ENCODE measurements around the gene NDRG4.

Gene NDRG4

DNA sequence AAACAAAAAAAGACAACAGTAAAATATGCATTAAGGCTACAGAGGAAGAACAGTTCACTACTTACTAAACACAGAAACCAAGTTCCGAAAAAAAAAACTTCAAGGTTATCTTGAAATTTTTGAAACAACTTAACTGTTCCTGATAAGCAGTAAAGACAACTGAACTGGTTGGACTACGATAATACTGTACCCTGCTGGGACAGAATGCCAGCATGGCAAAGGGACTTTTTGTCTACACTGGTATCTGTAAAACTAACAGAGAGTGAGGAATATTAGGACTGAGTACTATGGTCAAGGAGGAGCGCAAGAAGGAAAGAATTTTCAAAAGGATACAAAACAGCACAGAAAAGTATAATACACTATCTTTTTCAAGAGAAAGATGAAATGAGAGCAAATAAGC is 35.2 kb downstream of the NDRG4 start:
- Histone ChIP-seq H3K27me3 (no peaks in the 10 kb centered on the region), H3K4me2 (no peak overlapping the region), H3K36me3 (peaks cover 99 to 100% (median 100%) of the 10 kb centered on the region in 11 experiments), H3K4me3 (no peak overlapping the region), H4K20me1 (peaks cover 13 to 99% (median 83%) of the 10 kb centered on the region in 11 experiments; a peak in 21 of 22 replicates), H3K9me3 (replicated peaks in 1 of 11) (no peaks in the 10 kb centered on the region), H3K9ac (no peak overlapping the region), H3K27ac (no peak overlapping the region), H3K4me1 (no peaks in the 10 kb centered on the region)
- TF ChIP-seq Cebpa-rat (IDR thresholded peaks at IDR 0.05) = no peak

DNA sequence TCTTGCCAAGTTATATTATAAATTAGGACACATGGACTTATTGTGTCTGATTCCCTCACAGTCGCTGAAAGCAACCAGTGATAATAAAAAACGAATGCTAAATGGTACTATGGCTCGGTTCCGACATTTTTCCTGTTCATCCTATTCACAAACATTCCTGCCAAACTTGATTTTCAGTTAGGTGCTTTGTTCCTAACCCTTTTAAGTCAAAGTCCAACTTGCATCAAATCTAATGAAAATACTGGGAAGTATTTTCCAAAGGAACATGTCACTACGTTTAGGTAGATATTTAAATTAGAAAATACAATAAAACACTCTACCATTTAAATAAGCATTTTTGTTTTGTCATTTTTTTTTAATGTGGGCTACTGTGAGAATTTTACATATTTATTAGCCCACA is 36.3 kb downstream of the NDRG4 start:
- peaks cover 99 to 100% (median 100%) of the 10 kb centered on the region in 11 experiments for H3K36me3 ChIP-seq
- H3K9me3 ChIP-seq (replicated peaks in 1 of 11) = no peaks in the 10 kb centered on the region
- no peak overlapping the region for H3K27ac ChIP-seq
- H3K4me1 ChIP-seq = no peaks in the 10 kb centered on the region
- no peak for TF ChIP-seq Cebpa-rat (IDR thresholded peaks at IDR 0.05)
- no peak overlapping the region for H3K9ac ChIP-seq
- no peak overlapping the region for H3K4me3 ChIP-seq
- H3K27me3 ChIP-seq = no peaks in the 10 kb centered on the region
- peaks cover 13 to 99% (median 74%) of the 10 kb centered on the region in 11 experiments; a peak in 21 of 22 replicates for H4K20me1 ChIP-seq
- H3K4me2 ChIP-seq = no peak overlapping the region

DNA sequence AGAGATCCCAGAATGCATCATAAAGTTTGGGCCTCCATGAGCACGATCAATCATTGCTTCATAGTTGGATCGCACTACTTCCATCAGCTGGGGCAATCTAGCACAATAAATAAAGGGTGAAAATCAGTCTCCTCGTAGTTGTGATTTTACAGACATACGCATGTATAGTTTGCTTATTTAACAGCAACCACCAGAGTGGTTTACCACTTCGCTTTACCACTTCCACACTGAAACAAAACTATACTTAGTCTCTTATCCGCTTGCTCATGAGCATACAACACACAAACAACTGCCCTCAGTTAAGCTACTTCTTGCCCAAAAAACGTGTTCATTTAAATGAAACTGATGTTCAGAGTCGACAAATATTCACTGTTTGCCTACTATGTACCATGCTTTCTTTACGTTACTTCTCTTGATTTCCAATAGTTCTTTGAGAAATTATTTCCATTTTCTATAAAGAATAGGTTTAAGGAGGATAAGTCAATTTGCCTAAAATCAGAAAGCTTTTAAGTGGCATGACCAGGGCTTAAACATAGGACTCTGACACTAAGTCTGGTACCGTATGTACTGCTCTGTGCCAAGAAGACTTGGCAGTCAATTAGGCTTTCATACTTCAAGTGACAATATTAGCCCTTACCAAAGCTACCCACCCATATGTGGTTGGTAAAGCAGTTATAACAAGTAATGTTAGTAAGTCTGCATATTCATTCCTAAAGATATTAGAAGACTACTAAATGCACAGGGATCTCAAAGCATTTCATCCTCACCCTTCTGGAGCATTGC is 37.4 kb downstream of the NDRG4 start:
- no peak overlapping the region for H3K9ac ChIP-seq
- H3K4me1 ChIP-seq = no peaks in the 10 kb centered on the region
- no peaks in the 10 kb centered on the region for H3K9me3 ChIP-seq (replicated peaks in 1 of 11)
- H3K27ac ChIP-seq = no peak overlapping the region
- TF ChIP-seq Cebpa-rat (IDR thresholded peaks at IDR 0.05) = no peak
- peaks cover 99 to 100% (median 100%) of the 10 kb centered on the region in 11 experiments for H3K36me3 ChIP-seq
- no peak overlapping the region for H3K4me3 ChIP-seq
- no peak overlapping the region for H3K4me2 ChIP-seq
- H3K27me3 ChIP-seq = no peaks in the 10 kb centered on the region
- peaks cover 17 to 99% (median 66%) of the 10 kb centered on the region in 11 experiments; a peak in 21 of 22 replicates for H4K20me1 ChIP-seq

DNA sequence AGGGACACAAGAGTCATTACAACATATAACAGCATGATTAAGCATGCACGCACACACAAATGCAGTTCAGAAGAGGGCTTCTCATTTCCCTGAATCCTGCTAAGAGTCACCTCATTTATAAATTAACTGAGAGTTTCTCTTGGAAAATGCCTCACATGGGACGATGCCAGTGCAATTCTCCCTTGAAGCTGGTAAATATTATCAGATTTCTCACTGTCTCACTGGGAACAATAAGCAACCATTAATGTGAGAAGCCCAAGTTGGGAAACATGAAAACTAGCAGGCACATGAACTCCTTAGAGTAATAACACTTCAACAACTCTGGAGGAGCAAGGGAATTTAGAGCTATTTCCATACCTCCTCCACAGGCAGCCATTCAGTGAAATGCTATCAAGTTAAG is 41.8 kb downstream of the NDRG4 start:
- H3K9ac ChIP-seq = no peak overlapping the region

DNA sequence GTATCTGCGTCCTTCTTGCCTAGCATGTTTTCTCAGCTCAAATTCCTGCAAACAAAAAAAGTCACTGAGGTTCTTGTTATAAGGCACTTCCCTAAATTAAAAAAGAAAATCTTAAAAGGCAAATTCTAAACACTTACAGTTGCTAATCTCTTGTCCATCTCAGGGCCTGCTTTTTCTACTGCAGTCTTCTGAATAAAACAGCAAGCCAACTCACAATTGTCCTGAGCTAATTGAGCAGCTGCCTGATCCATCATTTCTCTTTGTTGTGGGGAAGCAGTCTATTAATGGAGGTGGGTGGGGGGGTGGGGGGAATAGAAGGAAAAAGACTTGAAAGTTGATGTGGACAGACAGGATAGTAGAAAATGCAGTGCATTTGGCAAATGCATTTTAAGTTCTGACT is 42.3 kb downstream of the NDRG4 start:
- Histone ChIP-seq H3K9ac (no peak overlapping the region), H4K20me1 (peaks cover 8 to 99% (median 60%) of the 10 kb centered on the region in 11 experiments; a peak in 18 of 22 replicates), H3K36me3 (peaks cover 98 to 100% (median 99%) of the 10 kb centered on the region in 11 experiments), H3K27me3 (no peaks in the 10 kb centered on the region), H3K9me3 (replicated peaks in 1 of 11) (no peaks in the 10 kb centered on the region), H3K4me1 (no peaks in the 10 kb centered on the region), H3K4me2 (no peak overlapping the region), H3K27ac (no peak overlapping the region), H3K4me3 (no peak overlapping the region)
- no peak for TF ChIP-seq Cebpa-rat (IDR thresholded peaks at IDR 0.05)

More for the DNA sequence above, 41.8 kb downstream of the NDRG4 start:
- Histone ChIP-seq H3K4me2 (no peak overlapping the region), H3K4me3 (no peak overlapping the region), H3K36me3 (peaks cover 98 to 100% (median 99%) of the 10 kb centered on the region in 11 experiments), H3K27me3 (no peaks in the 10 kb centered on the region), H3K27ac (no peak overlapping the region), H4K20me1 (peaks cover 8 to 99% (median 61%) of the 10 kb centered on the region in 11 experiments; a peak in 18 of 22 replicates), H3K4me1 (no peaks in the 10 kb centered on the region), H3K9me3 (replicated peaks in 1 of 11) (no peaks in the 10 kb centered on the region)
- TF ChIP-seq Cebpa-rat (IDR thresholded peaks at IDR 0.05) = no peak

DNA sequence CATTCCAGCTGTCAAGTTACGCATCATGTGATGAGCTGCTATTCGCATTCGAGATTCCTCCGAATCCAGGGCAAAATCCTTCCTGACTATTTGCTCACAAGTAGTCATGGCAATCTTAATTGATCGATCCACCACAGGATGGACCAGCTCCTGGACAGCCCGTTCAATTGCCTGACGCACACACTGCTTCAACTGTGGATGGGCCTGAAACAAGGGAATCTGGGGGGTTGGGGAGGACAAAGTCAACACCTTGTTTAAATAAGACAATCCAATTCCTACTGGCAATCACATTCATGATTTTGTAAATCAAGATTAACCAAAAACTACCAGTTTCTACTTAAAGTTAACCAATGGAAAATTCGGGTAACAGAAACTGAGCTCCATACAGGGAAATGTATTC is 43.7 kb downstream of the NDRG4 start:
- TF ChIP-seq Cebpa-rat (IDR thresholded peaks at IDR 0.05) = no peak
- Histone ChIP-seq H3K27ac (no peak overlapping the region), H4K20me1 (peaks cover 15 to 99% (median 64%) of the 10 kb centered on the region in 11 experiments; a peak in 19 of 22 replicates), H3K4me3 (no peak overlapping the region), H3K4me2 (no peak overlapping the region), H3K27me3 (no peaks in the 10 kb centered on the region), H3K4me1 (no peaks in the 10 kb centered on the region), H3K9ac (no peak overlapping the region), H3K9me3 (replicated peaks in 1 of 11) (no peaks in the 10 kb centered on the region), H3K36me3 (peaks cover 98 to 100% (median 99%) of the 10 kb centered on the region in 11 experiments)

DNA sequence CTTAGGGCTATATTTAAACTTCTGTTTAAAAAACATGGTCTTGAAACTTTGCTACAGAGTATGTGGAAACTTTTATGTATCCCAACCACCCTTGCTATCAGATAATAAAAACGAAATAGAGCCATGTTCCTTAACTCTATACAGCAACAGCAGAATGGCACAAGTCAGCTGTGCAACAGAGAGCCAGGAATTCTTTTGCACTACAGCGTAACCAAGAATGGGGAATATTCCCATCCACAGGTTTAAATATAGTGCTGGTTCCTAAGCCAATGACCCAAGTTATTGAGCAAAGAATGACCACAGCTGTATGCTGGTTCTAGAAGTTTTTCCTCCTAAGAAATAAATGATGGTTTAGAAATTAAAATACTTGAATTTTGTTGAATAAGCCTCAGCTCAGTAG is 48.4 kb downstream of the NDRG4 start:
- H3K4me3 ChIP-seq = no peak overlapping the region
- H3K27me3 ChIP-seq = no peaks in the 10 kb centered on the region
- H3K4me1 ChIP-seq = no peaks in the 10 kb centered on the region
- no peaks in the 10 kb centered on the region for H3K9me3 ChIP-seq (replicated peaks in 1 of 11)
- no peak for TF ChIP-seq Cebpa-rat (IDR thresholded peaks at IDR 0.05)
- peaks cover 100% of the 10 kb centered on the region in 11 experiments for H3K36me3 ChIP-seq
- no peak overlapping the region for H3K4me2 ChIP-seq
- no peak overlapping the region for H3K9ac ChIP-seq
- peaks cover 22 to 99% (median 79%) of the 10 kb centered on the region in 11 experiments; a peak in 20 of 22 replicates for H4K20me1 ChIP-seq
- H3K27ac ChIP-seq = no peak overlapping the region

DNA sequence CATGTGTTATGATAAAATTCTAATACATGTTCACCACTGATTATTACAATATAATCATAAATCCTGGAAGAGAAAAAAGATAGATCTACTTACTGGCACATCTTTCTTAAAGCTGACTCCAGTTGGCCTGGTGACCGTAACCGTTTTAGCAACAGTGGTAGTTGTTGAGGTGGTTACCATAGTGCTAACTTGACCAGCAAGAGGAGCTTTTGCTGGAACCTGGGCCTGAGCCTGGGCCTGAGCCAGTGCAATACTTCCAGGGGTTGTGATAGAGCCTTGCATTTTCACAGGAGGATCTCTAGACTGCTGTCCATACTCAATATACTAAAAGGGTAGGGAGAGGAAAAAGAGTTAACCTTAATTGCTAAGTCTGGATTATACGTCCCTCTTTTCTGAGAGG is 51.6 kb downstream of the NDRG4 start:
- TF ChIP-seq Cebpa-rat (IDR thresholded peaks at IDR 0.05) = no peak
- H3K9ac ChIP-seq = no peak overlapping the region
- peaks cover 18 to 97% (median 69%) of the 10 kb centered on the region in 11 experiments; a peak in 20 of 22 replicates for H4K20me1 ChIP-seq
- no peaks in the 10 kb centered on the region for H3K27me3 ChIP-seq
- H3K4me3 ChIP-seq = no peak overlapping the region
- no peaks in the 10 kb centered on the region for H3K9me3 ChIP-seq (replicated peaks in 1 of 11)
- H3K4me1 ChIP-seq = no peaks in the 10 kb centered on the region
- no peak overlapping the region for H3K27ac ChIP-seq
- H3K4me2 ChIP-seq = no peak overlapping the region
- peaks cover 100% of the 10 kb centered on the region in 11 experiments for H3K36me3 ChIP-seq

DNA sequence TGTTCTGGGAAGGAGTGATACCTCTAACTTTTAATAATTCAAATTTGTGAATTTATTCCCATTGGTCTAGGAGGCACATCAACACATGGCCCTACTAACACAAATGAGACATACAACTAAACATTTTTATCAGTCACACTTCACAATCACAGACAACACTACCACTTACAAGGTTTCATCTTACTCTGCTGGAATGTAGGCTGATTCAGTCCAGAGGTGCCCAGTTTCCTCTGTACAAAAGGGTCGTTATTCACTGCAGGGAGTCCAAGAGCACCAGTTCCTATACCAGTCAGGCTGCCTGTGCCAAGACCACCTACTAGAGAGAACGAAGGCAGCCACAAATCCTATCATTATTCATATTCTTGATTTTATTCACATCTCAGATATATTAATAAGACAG is 56.7 kb downstream of the NDRG4 start:
- no peaks in the 10 kb centered on the region for H3K27me3 ChIP-seq
- no peaks in the 10 kb centered on the region for H3K9me3 ChIP-seq (replicated peaks in 1 of 11)
- no peak overlapping the region for H3K9ac ChIP-seq
- no peaks in the 10 kb centered on the region for H3K4me1 ChIP-seq
- H3K36me3 ChIP-seq = peaks cover 100% of the 10 kb centered on the region in 11 experiments
- no peak overlapping the region for H3K4me2 ChIP-seq
- TF ChIP-seq Cebpa-rat (IDR thresholded peaks at IDR 0.05) = no peak
- H4K20me1 ChIP-seq = peaks cover 16 to 98% (median 82%) of the 10 kb centered on the region in 11 experiments
- no peak overlapping the region for H3K27ac ChIP-seq
- H3K4me3 ChIP-seq = no peak overlapping the region
